Gastroesophageal sphincter (tissue), 4 donors: Measurements from ENCODE around the gene CFAP77. TPM values are rescaled to one million over a fixed set of nuclear protein-coding genes. Genes with fewer than 3 reads are reported as not detected.
"Not testable (repeated sequence)": the region's sequence is repeated elsewhere in the genome, so short reads cannot be mapped to it uniquely, and the experiment has no call there.

Source experiments
- ATAC-seq: fragments of 150-250 bp; one replicate; pipeline ENCODE4 v1.9.1; 2016; ENCODE audit warnings: mild to moderate bottlenecking, moderate library complexity
- H3K27ac ChIP-seq, 4 donors: fragments of 200-600 bp; sonication (generic) in 3 of 4; 1 replicate in 3 of 4; 2 replicates in 1 of 4; pipeline ENCODE4 v1.5.1; 2016 to 2019
- H3K27me3 ChIP-seq: fragments of 200-600 bp; sonication (generic); one replicate; pipeline ENCODE4 v1.5.1; 2019
- H3K36me3 ChIP-seq, 2 donors: fragments of 200-600 bp; sonication (generic); one replicate each; pipeline ENCODE4 v1.5.1; 2019; ENCODE audit warnings: control low read depth in 1 of 2
- H3K4me1 ChIP-seq, 3 donors: fragments of 200-600 bp; sonication (generic); 1 replicate in 2 of 3; 2 replicates in 1 of 3; pipeline ENCODE4 v1.5.1; 2016 to 2019; ENCODE audit warnings: control low read depth in 2 of 3
- H3K4me3 ChIP-seq, 2 donors: fragments of 200-600 bp; sonication (generic); one replicate each; pipeline ENCODE4 v1.5.1; 2019; ENCODE audit warnings: mild to moderate bottlenecking in 1 of 2, moderate library complexity in 1 of 2
- H3K9me3 ChIP-seq, 3 donors: fragments of 200-600 bp; sonication (generic); one replicate each; pipeline ENCODE4 v1.5.1; 2017 to 2019; ENCODE audit warnings: control low read depth in 2 of 3
- CTCF ChIP-seq, 4 experiments: fragments of 200-600 bp in 2 of 4; fragments of 450-650 bp in 2 of 4; sonication (generic) in 1 of 4; IDR thresholded peaks; one replicate each; pipeline ENCODE4 v1.5.1; 2017 to 2019; ENCODE audit warnings: antibody characterized with exemption in 4 of 4, mild to moderate bottlenecking in 2 of 4, moderate library complexity in 2 of 4
- EP300 ChIP-seq: sonication (generic); formaldehyde crosslinking; IDR thresholded peaks from one replicate; pipeline ENCODE4 v1.6.1; 2017; ENCODE audit warnings: antibody characterized with exemption, mild to moderate bottlenecking
- POLR2A ChIP-seq, 2 donors: fragments of 450-650 bp; IDR thresholded peaks; one replicate each; pipeline ENCODE4 v1.6.1; 2017; ENCODE audit warnings: antibody characterized with exemption in 2 of 2, mild to moderate bottlenecking in 2 of 2, moderate library complexity in 1 of 2
- POLR2AphosphoS5 ChIP-seq: sonication (generic); formaldehyde crosslinking; IDR thresholded peaks from one replicate; pipeline ENCODE4 v1.6.1; 2017; ENCODE audit warnings: antibody characterized with exemption
- WGBS, 2 donors: methylation state at CpG; one replicate each; pipeline ENCODE4 v1.1.5; 2018; ENCODE audit warnings: low coverage in 1 of 2; 5-methylcytosine and 5-hydroxymethylcytosine counted together
- total RNA-seq, 4 donors: library from RNA; depleted of rRNA; stranded (reverse); fragments of >200 nt; gene quantifications; one replicate each; pipeline ENCODE4 v1.1.0, GENCODE V29; 2016

CFAP77 gene
- total RNA-seq, 4 donors from 2014 or later, result not detected

GRCh38 chr9:132564526-132564925, 154.5 kb downstream of the CFAP77 start:
- no peak for TF ChIP-seq CTCF (IDR thresholded peaks at IDR 0.05)
- no peak for TF ChIP-seq POLR2AphosphoS5
- TF ChIP-seq POLR2A (IDR thresholded peaks at IDR 0.05), result no peak
- TF ChIP-seq EP300, result no peak
- no peak for ATAC-seq
- peaks cover 71% of the 10 kb centered on the region for H3K27me3 ChIP-seq
- WGBS, 2 donors, result 67 to 88% methylated on average over 6 of the region's 6 CpGs
- H3K4me1 ChIP-seq, result no peaks in the 10 kb centered on the region
- peaks cover 0 to 5% of the 10 kb centered on the region in 2 donors for H3K36me3 ChIP-seq
- no peak overlapping the region for H3K4me3 ChIP-seq
- peaks cover 0 to 5% (median 0%) of the 10 kb centered on the region in 3 donors for H3K9me3 ChIP-seq
- H3K27ac ChIP-seq, result no peak overlapping the region

- not testable (repeated sequence) for H3K4me1 ChIP-seq, H3K36me3 ChIP-seq, ATAC-seq, H3K4me3 ChIP-seq, H3K9me3 ChIP-seq, H3K27ac ChIP-seq
- H3K27me3 ChIP-seq, result peaks cover 68% of the 10 kb centered on the region
- 70 to 92% methylated on average over 2 of the region's 2 CpGs for WGBS, 2 donors
These were observed 158.8 kb downstream of the CFAP77 start for GRCh38 chr9:132568787-132569186.

- Histone ChIP-seq H3K4me3 (no peak overlapping the region), H3K27ac (no peak overlapping the region), H3K9me3 (peaks cover 0 to 5% (median 0%) of the 10 kb centered on the region in 3 donors), H3K36me3 (peaks cover 0 to 5% of the 10 kb centered on the region in 2 donors), H3K4me1 (no peaks in the 10 kb centered on the region), H3K27me3 (peaks cover 74% of the 10 kb centered on the region)
- 43 to 74% methylated on average over 1 to 4 of the region's 15 CpGs for WGBS, 2 donors
- ATAC-seq, result no peak
- TF ChIP-seq EP300, result no peak
- TF ChIP-seq POLR2AphosphoS5, result no peak
- TF ChIP-seq POLR2A (IDR thresholded peaks at IDR 0.05), result no peak
- no peak for TF ChIP-seq CTCF (IDR thresholded peaks at IDR 0.05)
These were observed 162.0 kb downstream of the CFAP77 start for GRCh38 chr9:132571806-132572600.

GRCh38 chr9:132572921-132573320, 162.9 kb downstream of the CFAP77 start:
- 15 to 28% methylated on average over 5 to 6 of the region's 8 CpGs for WGBS, 2 donors
- no peaks in the 10 kb centered on the region for H3K4me1 ChIP-seq
- no peak overlapping the region for H3K27ac ChIP-seq
- TF ChIP-seq EP300, result no peak
- no peak for TF ChIP-seq POLR2A (IDR thresholded peaks at IDR 0.05)
- TF ChIP-seq POLR2AphosphoS5, result no peak
- no peak for TF ChIP-seq CTCF (IDR thresholded peaks at IDR 0.05)
- H3K9me3 ChIP-seq, result no peaks in the 10 kb centered on the region
- no peaks in the 10 kb centered on the region for H3K36me3 ChIP-seq
- H3K4me3 ChIP-seq, result no peak overlapping the region
- H3K27me3 ChIP-seq, result peaks cover 74% of the 10 kb centered on the region
- ATAC-seq, result no peak

GRCh38 chr9:132575005-132575609, 165.1 kb downstream of the CFAP77 start:
- no peak overlapping the region for H3K27ac ChIP-seq
- ATAC-seq, result peak; percentile 58
- TF ChIP-seq POLR2AphosphoS5 (no peak), CTCF (IDR thresholded peaks at IDR 0.05) (peak in 3 of 4 experiments; percentile 32 to 80 (median 62)), EP300 (no peak), POLR2A (IDR thresholded peaks at IDR 0.05) (no peak)
- H3K36me3 ChIP-seq, result no peaks in the 10 kb centered on the region
- H3K4me3 ChIP-seq, result no peak overlapping the region
- 10 to 21% methylated on average over 5 to 14 of the region's 16 CpGs for WGBS, 2 donors
- no peaks in the 10 kb centered on the region for H3K4me1 ChIP-seq
- H3K9me3 ChIP-seq, result no peaks in the 10 kb centered on the region
- peaks cover 94% of the 10 kb centered on the region for H3K27me3 ChIP-seq
